ENCODE data around the gene CAPRIN1.

CAPRIN1 gene

GRCh38 chr11:34013898-34014571 lies 37.5 kb upstream of the CAPRIN1 start:
- Histone ChIP-seq H3K27ac (no peak overlapping the region), H3K36me3 (no peaks in the 10 kb centered on the region), H3K9me3 (ENCODE audit: severe bottlenecking) (no peaks in the 10 kb centered on the region), H3K4me3 (ENCODE audit: low read depth, low read length) (no peak overlapping the region), H3K27me3 (ENCODE audit: insufficient read depth, low read depth, severe bottlenecking) (no peaks in the 10 kb centered on the region)
- no peak for DNase-seq
- TF ChIP-seq, protein P1, sequence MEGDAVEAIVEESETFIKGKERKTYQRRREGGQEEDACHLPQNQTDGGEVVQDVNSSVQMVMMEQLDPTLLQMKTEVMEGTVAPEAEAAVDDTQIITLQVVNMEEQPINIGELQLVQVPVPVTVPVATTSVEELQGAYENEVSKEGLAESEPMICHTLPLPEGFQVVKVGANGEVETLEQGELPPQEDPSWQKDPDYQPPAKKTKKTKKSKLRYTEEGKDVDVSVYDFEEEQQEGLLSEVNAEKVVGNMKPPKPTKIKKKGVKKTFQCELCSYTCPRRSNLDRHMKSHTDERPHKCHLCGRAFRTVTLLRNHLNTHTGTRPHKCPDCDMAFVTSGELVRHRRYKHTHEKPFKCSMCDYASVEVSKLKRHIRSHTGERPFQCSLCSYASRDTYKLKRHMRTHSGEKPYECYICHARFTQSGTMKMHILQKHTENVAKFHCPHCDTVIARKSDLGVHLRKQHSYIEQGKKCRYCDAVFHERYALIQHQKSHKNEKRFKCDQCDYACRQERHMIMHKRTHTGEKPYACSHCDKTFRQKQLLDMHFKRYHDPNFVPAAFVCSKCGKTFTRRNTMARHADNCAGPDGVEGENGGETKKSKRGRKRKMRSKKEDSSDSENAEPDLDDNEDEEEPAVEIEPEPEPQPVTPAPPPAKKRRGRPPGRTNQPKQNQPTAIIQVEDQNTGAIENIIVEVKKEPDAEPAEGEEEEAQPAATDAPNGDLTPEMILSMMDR (IDR thresholded peaks at IDR 0.05; ENCODE audit: low read depth, low read length), result no peak

DNA sequence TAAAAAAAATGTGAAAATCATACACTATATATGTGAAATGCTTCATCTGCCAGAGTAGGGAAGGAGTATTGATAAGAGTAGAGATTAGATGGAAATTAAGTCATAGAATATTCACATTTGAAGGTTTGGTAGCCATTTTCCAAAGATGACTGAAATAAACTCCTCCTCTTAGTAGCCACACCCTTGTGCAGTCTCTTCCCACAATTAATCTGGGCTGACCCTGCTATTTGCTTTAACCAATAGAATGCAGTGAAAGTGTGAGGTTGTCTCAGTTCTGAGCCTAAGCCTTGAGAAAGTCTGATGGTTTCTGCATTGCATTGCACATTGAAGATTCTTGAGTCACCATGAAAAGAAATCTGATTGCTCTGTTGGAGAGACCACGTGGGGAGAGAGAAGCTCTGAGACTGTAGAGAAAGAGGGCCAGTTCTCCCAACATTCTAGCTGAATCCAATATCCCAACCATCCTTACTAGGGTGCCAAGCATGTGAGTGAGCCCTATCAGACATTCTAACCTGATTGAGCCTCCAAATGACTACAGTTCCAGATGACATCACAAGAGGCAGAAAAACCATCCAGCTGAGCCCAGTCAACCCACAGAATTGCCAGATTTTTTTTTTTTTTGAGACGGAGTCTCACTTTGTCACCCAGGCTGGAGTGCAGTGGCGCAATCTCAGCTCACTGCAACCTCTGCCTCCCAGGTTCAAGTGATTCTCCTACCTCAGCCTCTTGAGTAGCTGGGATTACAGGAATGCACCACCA lies 29.4 kb upstream of the CAPRIN1 start:
- H3K27ac ChIP-seq, result no peak overlapping the region
- TF ChIP-seq, protein P1 (IDR thresholded peaks at IDR 0.05; ENCODE audit: low read depth, low read length), result no peak
- no peaks in the 10 kb centered on the region for H3K36me3 ChIP-seq
- H3K27me3 ChIP-seq (ENCODE audit: insufficient read depth, low read depth, severe bottlenecking), result no peaks in the 10 kb centered on the region
- DNase-seq, result no peak
- H3K9me3 ChIP-seq (ENCODE audit: severe bottlenecking), result no peaks in the 10 kb centered on the region
- no peak overlapping the region for H3K4me3 ChIP-seq (ENCODE audit: low read depth, low read length)

GRCh38 chr11:34026432-34026831 lies 25.1 kb upstream of the CAPRIN1 start:
- H3K9me3 ChIP-seq (ENCODE audit: severe bottlenecking), result no peaks in the 10 kb centered on the region
- H3K4me3 ChIP-seq (ENCODE audit: low read depth, low read length), result no peak overlapping the region
- no peaks in the 10 kb centered on the region for H3K36me3 ChIP-seq
- no peaks in the 10 kb centered on the region for H3K27me3 ChIP-seq (ENCODE audit: insufficient read depth, low read depth, severe bottlenecking)
- TF ChIP-seq, protein P1 (IDR thresholded peaks at IDR 0.05; ENCODE audit: low read depth, low read length), result no peak
- DNase-seq, result no peak
- no peak overlapping the region for H3K27ac ChIP-seq

DNA sequence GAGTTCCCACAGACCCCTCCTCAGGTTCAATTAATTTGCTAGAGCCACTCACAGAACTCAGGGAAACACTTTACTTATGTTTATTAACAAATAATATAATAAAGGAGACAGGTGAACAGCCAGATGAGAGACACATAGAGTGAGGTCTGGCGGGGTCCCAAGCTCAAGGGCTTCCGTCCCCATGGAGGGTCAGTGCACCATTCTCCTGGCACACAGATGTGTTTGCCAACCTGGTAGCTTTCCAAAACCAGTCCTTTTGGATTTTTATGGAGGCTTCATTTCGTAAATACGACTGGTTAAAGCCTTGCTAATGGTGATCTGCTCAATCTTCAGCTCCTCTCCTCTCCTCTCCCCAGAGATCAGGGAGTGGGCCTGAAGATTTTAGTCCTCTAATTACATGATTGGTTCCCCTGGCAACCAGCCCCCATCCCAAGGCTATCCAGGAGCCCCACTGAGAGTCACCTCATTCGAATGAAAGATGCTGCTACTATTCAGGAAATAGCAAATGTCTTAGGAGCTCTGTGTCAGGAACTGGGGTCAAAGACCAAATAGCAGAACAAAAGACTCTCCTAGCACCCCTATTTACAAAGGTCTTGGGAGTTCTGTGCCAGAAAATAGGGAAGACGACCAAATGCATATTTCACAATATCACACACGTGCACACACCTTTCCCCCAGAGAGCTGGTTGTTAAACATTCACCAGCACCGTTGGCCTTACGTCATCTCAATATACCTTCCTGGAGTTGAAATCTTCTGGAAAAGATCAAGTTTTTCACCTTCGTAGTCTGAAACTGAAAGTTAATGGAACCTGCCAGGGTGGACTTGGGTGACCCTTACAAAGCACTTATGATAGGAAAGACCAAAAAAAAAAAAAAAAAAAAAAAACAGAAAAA lies 23.8 kb upstream of the CAPRIN1 start:
- DNase-seq, result no peak
- TF ChIP-seq, protein P1 (IDR thresholded peaks at IDR 0.05; ENCODE audit: low read depth, low read length), result no peak
- Histone ChIP-seq H3K9me3 (ENCODE audit: severe bottlenecking) (no peaks in the 10 kb centered on the region), H3K27ac (no peak overlapping the region), H3K36me3 (no peaks in the 10 kb centered on the region), H3K4me3 (ENCODE audit: low read depth, low read length) (no peak overlapping the region), H3K27me3 (ENCODE audit: insufficient read depth, low read depth, severe bottlenecking) (no peaks in the 10 kb centered on the region)

GRCh38 chr11:34028425-34028824 lies 23.1 kb upstream of the CAPRIN1 start:
- no peak for DNase-seq

More at GRCh38 chr11:34028425-34028824, 23.1 kb upstream of the CAPRIN1 start:
- Histone ChIP-seq H3K4me3 (ENCODE audit: low read depth, low read length) (no peak overlapping the region), H3K9me3 (ENCODE audit: severe bottlenecking) (no peaks in the 10 kb centered on the region), H3K27me3 (ENCODE audit: insufficient read depth, low read depth, severe bottlenecking) (no peaks in the 10 kb centered on the region), H3K36me3 (no peaks in the 10 kb centered on the region), H3K27ac (no peak overlapping the region)
- TF ChIP-seq, protein P1 (IDR thresholded peaks at IDR 0.05; ENCODE audit: low read depth, low read length), result no peak

Data from WERI-Rb-1 (cell line).